HCT116 (cell line): ENCODE measurements around the gene CDK10. TPM values are rescaled to one million over a fixed set of nuclear protein-coding genes. Genes with fewer than 3 reads are reported as not detected.

ENCODE experiments used
- ATAC-seq: fragments of 200-7000 bp; cut with Tn5 transposase; 2 replicates; pipeline ENCODE4 v1.9.1; 2020; ENCODE audit warnings: mild to moderate bottlenecking, moderate library complexity
- BruUV-seq: library from RNA; stranded (reverse); fragments of 400-500 nt; replicated peaks from 2 replicates; lab custom pipeline; 2021; lab: Mats Ljungman, UMichigan
- CTCF ChIA-PET: fragments of 300-600 bp; sonication (Branson Sonifier 250); formaldehyde crosslinking; loops from one replicate; lab custom pipeline; 2021; ENCODE audit warnings: antibody characterized with exemption; lab: Charles Lee
- POLR2A ChIA-PET: fragments of 300-600, 350-600 bp; sonication (Branson Sonifier 250); formaldehyde crosslinking; loops from one replicate; lab custom pipeline; 2021; ENCODE audit warnings: antibody characterized with exemption; lab: Charles Lee
- RAD21 ChIA-PET, 2 experiments: fragments of 300-600 bp; sonication (Branson Sonifier 250); formaldehyde crosslinking; loops; one replicate each; lab custom pipeline; 2023; ENCODE audit warnings: low total read pairs in 2 of 2; ENCODE audit not compliant: uncharacterized antibody in 2 of 2, unreplicated experiment in 2 of 2, low non-redundant PET in 1 of 2; lab: Charles Lee
- DNase-seq: peaks from one replicate; pipeline ENCODE4 v3.0.0-alpha.2; 2010; ENCODE audit warnings: low read depth, low spot score
- H2AFZ ChIP-seq: fragments of 200-600 bp; shearing (Covaris generic), sonication (generic); 2 replicates; pipeline ENCODE4 v1.6.1; 2017; ENCODE audit warnings: low read depth, mixed run types, mixed read lengths, antibody characterized with exemption, low read length; ENCODE audit not compliant: poor library complexity, severe bottlenecking
- H3K27ac ChIP-seq: 2 replicates; pipeline ENCODE4 v1.5.1; 2012; ENCODE audit warnings: low read depth, low read length
- H3K27me3 ChIP-seq: fragments of 200-600 bp; sonication (generic); 2 replicates; pipeline ENCODE4 v1.6.1; 2016; ENCODE audit warnings: mixed run types, low read length, mixed read lengths; ENCODE audit not compliant: insufficient read depth
- H3K36me3 ChIP-seq, 2 experiments: fragments of 200-500 bp in 1 of 2; fragments of 200-600 bp in 1 of 2; sonication (Bioruptor generic) in 1 of 2; sonication (generic) in 1 of 2; 2 replicates each; pipeline versions ENCODE4 v1.5.1 to v1.6.1; 2014 to 2016; ENCODE audit warnings: low read length in 2 of 2, inconsistent platforms in 1 of 2, mixed read lengths in 1 of 2, mixed run types in 1 of 2; ENCODE audit not compliant: insufficient read depth in 2 of 2, control insufficient read depth in 1 of 2
- H3K4me1 ChIP-seq, 2 experiments: fragments of 200-600 bp in 1 of 2; sonication (generic) in 1 of 2; 2 replicates each; pipeline versions ENCODE4 v1.5.1 to v1.6.1; 2012 to 2017; ENCODE audit warnings: low read length in 2 of 2, inconsistent platforms in 1 of 2, mild to moderate bottlenecking in 1 of 2, mixed read lengths in 1 of 2, mixed run types in 1 of 2, moderate library complexity in 1 of 2; ENCODE audit not compliant: insufficient read depth in 2 of 2, control insufficient read depth in 1 of 2
- H3K4me2 ChIP-seq: fragments of 200-600 bp; sonication (generic); 2 replicates; pipeline ENCODE4 v1.6.1; 2017; ENCODE audit warnings: mixed run types, low read length, mixed read lengths
- H3K4me3 ChIP-seq, 2 experiments: fragments of 200-600 bp in 1 of 2; sonication (generic) in 1 of 2; replicated peaks in 1 of 2; 2 replicates each; pipeline ENCODE4 v1.5.1; 2011 to 2016; ENCODE audit warnings: low read length in 2 of 2, control low read depth in 1 of 2, low read depth in 1 of 2, mild to moderate bottlenecking in 1 of 2, mixed read lengths in 1 of 2, mixed run types in 1 of 2
- H3K79me2 ChIP-seq: fragments of 200-600 bp; sonication (generic); 2 replicates; pipeline ENCODE4 v1.6.1; 2017; ENCODE audit warnings: mild to moderate bottlenecking, mixed run types, low read length, moderate library complexity, mixed read lengths; ENCODE audit not compliant: insufficient read depth
- H3K9ac ChIP-seq: fragments of 200-600 bp; sonication (generic); 2 replicates; pipeline ENCODE4 v1.6.1; 2016; ENCODE audit warnings: low read length, mixed read lengths
- H3K9me2 ChIP-seq: fragments of 200-600 bp; sonication (generic), shearing (Covaris generic); 2 replicates; pipeline ENCODE4 v1.6.1; 2017; ENCODE audit warnings: mixed run types, mild to moderate bottlenecking, moderate library complexity; ENCODE audit not compliant: insufficient read depth
- H3K9me3 ChIP-seq, 2 experiments: fragments of 200-500 bp in 1 of 2; fragments of 200-600 bp in 1 of 2; sonication (Bioruptor generic) in 1 of 2; sonication (generic) in 1 of 2; 2 replicates each; pipeline ENCODE4 v1.6.1; 2014 to 2017; ENCODE audit warnings: low read length in 2 of 2, mixed read lengths in 2 of 2, inconsistent platforms in 1 of 2, low read depth in 1 of 2, mild to moderate bottlenecking in 1 of 2, mixed run types in 1 of 2, moderate library complexity in 1 of 2; ENCODE audit not compliant: control insufficient read depth in 1 of 2, insufficient read depth in 1 of 2
- H4K20me1 ChIP-seq: fragments of 200-600 bp; sonication (generic), shearing (Covaris generic); 2 replicates; pipeline ENCODE4 v1.6.1; 2017; ENCODE audit warnings: mixed run types, mild to moderate bottlenecking, moderate library complexity; ENCODE audit not compliant: insufficient read depth
- CBX3 ChIP-seq: IDR thresholded peaks from 2 replicates; pipeline ENCODE4 v1.6.1; 2012; ENCODE audit warnings: low read depth
- EZH2phosphoT487 ChIP-seq: fragments of 200-600 bp; IDR thresholded peaks from 2 replicates; pipeline ENCODE4 v1.6.1; 2018; ENCODE audit warnings: antibody characterized with exemption, borderline replicate concordance
- FOSL1 ChIP-seq: IDR thresholded peaks from 2 replicates; pipeline ENCODE4 v1.6.1; 2012; ENCODE audit warnings: low read depth
- RAD21 ChIP-seq: IDR thresholded peaks from 2 replicates; pipeline ENCODE4 v1.6.1; 2012; ENCODE audit warnings: low read depth, mild to moderate bottlenecking
- SP1 ChIP-seq: IDR thresholded peaks from 2 replicates; pipeline ENCODE4 v1.6.1; 2012; ENCODE audit warnings: low read depth
- SRF ChIP-seq: IDR thresholded peaks from 2 replicates; pipeline ENCODE4 v1.6.1; 2012; ENCODE audit warnings: low read depth
- TCF7L2 ChIP-seq: IDR thresholded peaks from 2 replicates; pipeline ENCODE4 v1.7.0; 2011; ENCODE audit warnings: borderline replicate concordance, inconsistent platforms; ENCODE audit not compliant: insufficient read depth, insufficient read length; ENCODE audit errors: extremely low read depth
- ZFX ChIP-seq: fragments of 450-650 bp; IDR thresholded peaks from 2 replicates; pipeline ENCODE4 v1.6.1; 2017
- ZNF274 ChIP-seq: fragments of 200-500 bp; sonication (Bioruptor generic); IDR thresholded peaks from 2 replicates; pipeline ENCODE4 v1.6.1; 2014; ENCODE audit warnings: mild to moderate bottlenecking, low read depth, low read length, inconsistent platforms
- intact Hi-C: fragments of 100-400 bp; cut with micrococcal nuclease; formaldehyde crosslinking; loops from 2 replicates; pipeline ENCODE4 v1.10.0; 2022
- total RNA-seq: library from RNA; stranded (reverse); gene quantifications from one replicate; pipeline ENCODE4 v1.2.1, GENCODE V29; 2021; ENCODE audit not compliant: unreplicated experiment
- TF ChIP-seq, protein P1 (sequence below): IDR thresholded peaks from 2 replicates; pipeline ENCODE4 v1.6.1; 2012; ENCODE audit warnings: low read depth
- TF ChIP-seq, protein P2 (sequence below): IDR thresholded peaks from 2 replicates; pipeline ENCODE4 v1.6.1; 2012
- TF ChIP-seq, protein P3 (sequence below): IDR thresholded peaks from 2 replicates; pipeline ENCODE4 v1.6.1; 2012
- TF ChIP-seq, protein P4 (sequence below): IDR thresholded peaks from 2 replicates; pipeline ENCODE4 v1.6.1; 2011; ENCODE audit warnings: mild to moderate bottlenecking, low read length, moderate library complexity; ENCODE audit not compliant: insufficient replicate concordance; ENCODE audit errors: extremely low read depth

CDK10 gene
- total RNA-seq, 1 experiment from 2014 or later = 165 TPM

DNA sequence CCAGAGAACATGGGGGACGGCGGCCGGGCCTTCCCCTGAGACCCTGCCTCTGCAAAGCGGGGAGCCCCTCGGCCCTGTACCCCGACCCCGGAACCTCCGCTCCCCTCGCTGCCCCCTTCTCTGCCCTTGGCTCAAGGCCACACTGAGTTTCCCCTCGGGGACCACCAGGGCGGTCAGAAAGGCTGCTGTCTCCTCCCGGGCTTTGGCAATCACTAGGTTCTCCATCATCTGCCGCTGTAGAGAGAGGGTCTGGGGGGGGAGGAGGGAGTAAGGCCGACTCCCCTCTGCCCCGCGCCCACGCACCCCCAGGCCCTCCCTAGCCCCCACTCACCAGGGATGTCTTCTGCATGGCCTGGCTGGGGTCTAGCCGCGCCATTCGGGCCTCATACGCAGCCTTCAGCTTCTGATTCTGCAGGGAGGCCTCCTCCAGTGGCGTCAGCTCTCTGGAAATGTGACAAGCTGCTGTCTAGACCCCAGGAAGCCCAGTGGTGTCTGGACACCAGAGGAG is 25.8 kb downstream of the CDK10 start:
- peak overlapping the region; percentile 83 for H3K27ac ChIP-seq
- ATAC-seq = peak; percentile 19

DNA sequence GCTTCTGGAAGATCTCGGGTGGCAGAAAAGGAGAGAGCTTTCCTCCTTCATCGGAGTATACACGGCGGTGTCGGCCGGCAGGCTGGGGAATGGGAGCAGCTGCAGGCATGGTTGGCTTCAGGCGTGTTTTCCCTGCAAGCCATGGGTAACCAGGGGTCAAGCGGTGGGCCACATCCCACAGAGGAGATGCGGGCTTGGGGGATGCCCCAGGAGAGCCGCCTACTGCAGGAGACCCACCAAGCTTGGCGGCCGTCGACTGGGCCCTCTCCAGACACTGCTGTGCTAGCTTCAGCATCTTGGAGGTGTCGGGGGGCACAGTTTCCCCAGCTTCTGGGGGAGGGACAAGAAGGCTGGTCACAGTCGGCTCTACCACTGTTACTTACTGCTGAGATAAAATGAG is 30.0 kb downstream of the CDK10 start:
- ChIA-PET CTCF (interaction anchor here (1.3 kb wide), 1 partner anchor 12 kb away, joined by 3 read pairs; no protein-coding TSS in a partner anchor), RAD21 (no interaction called here), POLR2A (interaction anchor here (0.9 to 2.0 kb wide), 2 partner anchors 10 to 15 kb away, joined by 3 to 7 read pairs; partner anchors contain the start of gene SPATA2L)
- peaks cover 9 to 27% of the 10 kb centered on the region in 2 experiments for H3K36me3 ChIP-seq
- H3K9me2 ChIP-seq = no peaks in the 10 kb centered on the region
- no peaks in the 10 kb centered on the region for H3K27me3 ChIP-seq
- H3K9ac ChIP-seq = no peak overlapping the region
- no peak overlapping the region; the same call in 1 of the 2 replicates for H3K27ac ChIP-seq
- H3K4me1 ChIP-seq = peaks cover 18 to 65% of the 10 kb centered on the region in 2 experiments
- H3K9me3 ChIP-seq = no peaks in the 10 kb centered on the region
- no peak overlapping the region for H3K4me2 ChIP-seq
- ATAC-seq = no peak
- no peak overlapping the region for H3K4me3 ChIP-seq
- H4K20me1 ChIP-seq = no peaks in the 10 kb centered on the region
- H3K79me2 ChIP-seq = peaks cover 42% of the 10 kb centered on the region
- H2AFZ ChIP-seq = no peak overlapping the region
- no TSS peak for BruUV-seq
- DNase-seq = no peak
- intact Hi-C loops = no loop called here
- TF ChIP-seq RAD21 (no peak), SP1 (no peak), SRF (no peak), ZNF274 (no peak), CBX3 (no peak), FOSL1 (no peak), EZH2phosphoT487 (no peak), TCF7L2 (no peak)
- TF ChIP-seq, protein P1, sequence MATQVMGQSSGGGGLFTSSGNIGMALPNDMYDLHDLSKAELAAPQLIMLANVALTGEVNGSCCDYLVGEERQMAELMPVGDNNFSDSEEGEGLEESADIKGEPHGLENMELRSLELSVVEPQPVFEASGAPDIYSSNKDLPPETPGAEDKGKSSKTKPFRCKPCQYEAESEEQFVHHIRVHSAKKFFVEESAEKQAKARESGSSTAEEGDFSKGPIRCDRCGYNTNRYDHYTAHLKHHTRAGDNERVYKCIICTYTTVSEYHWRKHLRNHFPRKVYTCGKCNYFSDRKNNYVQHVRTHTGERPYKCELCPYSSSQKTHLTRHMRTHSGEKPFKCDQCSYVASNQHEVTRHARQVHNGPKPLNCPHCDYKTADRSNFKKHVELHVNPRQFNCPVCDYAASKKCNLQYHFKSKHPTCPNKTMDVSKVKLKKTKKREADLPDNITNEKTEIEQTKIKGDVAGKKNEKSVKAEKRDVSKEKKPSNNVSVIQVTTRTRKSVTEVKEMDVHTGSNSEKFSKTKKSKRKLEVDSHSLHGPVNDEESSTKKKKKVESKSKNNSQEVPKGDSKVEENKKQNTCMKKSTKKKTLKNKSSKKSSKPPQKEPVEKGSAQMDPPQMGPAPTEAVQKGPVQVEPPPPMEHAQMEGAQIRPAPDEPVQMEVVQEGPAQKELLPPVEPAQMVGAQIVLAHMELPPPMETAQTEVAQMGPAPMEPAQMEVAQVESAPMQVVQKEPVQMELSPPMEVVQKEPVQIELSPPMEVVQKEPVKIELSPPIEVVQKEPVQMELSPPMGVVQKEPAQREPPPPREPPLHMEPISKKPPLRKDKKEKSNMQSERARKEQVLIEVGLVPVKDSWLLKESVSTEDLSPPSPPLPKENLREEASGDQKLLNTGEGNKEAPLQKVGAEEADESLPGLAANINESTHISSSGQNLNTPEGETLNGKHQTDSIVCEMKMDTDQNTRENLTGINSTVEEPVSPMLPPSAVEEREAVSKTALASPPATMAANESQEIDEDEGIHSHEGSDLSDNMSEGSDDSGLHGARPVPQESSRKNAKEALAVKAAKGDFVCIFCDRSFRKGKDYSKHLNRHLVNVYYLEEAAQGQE = no peak
- TF ChIP-seq, protein P2, sequence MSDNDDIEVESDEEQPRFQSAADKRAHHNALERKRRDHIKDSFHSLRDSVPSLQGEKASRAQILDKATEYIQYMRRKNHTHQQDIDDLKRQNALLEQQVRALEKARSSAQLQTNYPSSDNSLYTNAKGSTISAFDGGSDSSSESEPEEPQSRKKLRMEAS = no peak
- TF ChIP-seq, protein P3, sequence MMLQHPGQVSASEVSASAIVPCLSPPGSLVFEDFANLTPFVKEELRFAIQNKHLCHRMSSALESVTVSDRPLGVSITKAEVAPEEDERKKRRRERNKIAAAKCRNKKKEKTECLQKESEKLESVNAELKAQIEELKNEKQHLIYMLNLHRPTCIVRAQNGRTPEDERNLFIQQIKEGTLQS = no peak
- TF ChIP-seq, protein P4, sequence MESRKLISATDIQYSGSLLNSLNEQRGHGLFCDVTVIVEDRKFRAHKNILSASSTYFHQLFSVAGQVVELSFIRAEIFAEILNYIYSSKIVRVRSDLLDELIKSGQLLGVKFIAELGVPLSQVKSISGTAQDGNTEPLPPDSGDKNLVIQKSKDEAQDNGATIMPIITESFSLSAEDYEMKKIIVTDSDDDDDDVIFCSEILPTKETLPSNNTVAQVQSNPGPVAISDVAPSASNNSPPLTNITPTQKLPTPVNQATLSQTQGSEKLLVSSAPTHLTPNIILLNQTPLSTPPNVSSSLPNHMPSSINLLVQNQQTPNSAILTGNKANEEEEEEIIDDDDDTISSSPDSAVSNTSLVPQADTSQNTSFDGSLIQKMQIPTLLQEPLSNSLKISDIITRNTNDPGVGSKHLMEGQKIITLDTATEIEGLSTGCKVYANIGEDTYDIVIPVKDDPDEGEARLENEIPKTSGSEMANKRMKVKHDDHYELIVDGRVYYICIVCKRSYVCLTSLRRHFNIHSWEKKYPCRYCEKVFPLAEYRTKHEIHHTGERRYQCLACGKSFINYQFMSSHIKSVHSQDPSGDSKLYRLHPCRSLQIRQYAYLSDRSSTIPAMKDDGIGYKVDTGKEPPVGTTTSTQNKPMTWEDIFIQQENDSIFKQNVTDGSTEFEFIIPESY = no peak

More for the DNA sequence above, 25.8 kb downstream of the CDK10 start:
- Histone ChIP-seq H3K36me3 (peaks cover 9 to 23% of the 10 kb centered on the region in 2 experiments), H2AFZ (no peak overlapping the region), H3K9me2 (no peaks in the 10 kb centered on the region), H3K4me2 (peak overlapping the region; percentile 97), H4K20me1 (no peaks in the 10 kb centered on the region), H3K9ac (peak overlapping the region; percentile 100), H3K27me3 (no peaks in the 10 kb centered on the region), H3K4me3 (peak overlapping the region; percentile 84 to 99), H3K79me2 (peaks cover 42% of the 10 kb centered on the region), H3K4me1 (peaks cover 0 to 38% of the 10 kb centered on the region in 2 experiments; a peak in 2 of 4 replicates), H3K9me3 (no peaks in the 10 kb centered on the region)
- POLR2A ChIA-PET = interaction anchor here (1.2 to 3.2 kb wide), 2 partner anchors 8 to 12 kb away, joined by 4 to 12 read pairs; partner anchors contain the start of gene VPS9D1
- TF ChIP-seq CBX3 (no peak), ZFX (peak; percentile 90; the same call in 1 of the 2 replicates)
- intact Hi-C loops = no loop called here
- CTCF ChIA-PET = interaction anchor here (2.3 kb wide), 1 partner anchor 12 kb away, joined by 6 read pairs; no protein-coding TSS in a partner anchor
- RAD21 ChIA-PET = no interaction called here
- no peak for DNase-seq
- BruUV-seq = no TSS peak
